ENCODE measurements around the gene SYTL1. TPM values are rescaled to one million over a fixed set of nuclear protein-coding genes. Genes with fewer than 3 reads are reported as not detected.

Gene SYTL1
- total and polyA plus RNA-seq, 9 of the 15 experiments (the other 6 are each of a cell fraction or from before 2014, with no cell fraction given), result 0.04 to 9.3 (median 1.7) TPM

DNA sequence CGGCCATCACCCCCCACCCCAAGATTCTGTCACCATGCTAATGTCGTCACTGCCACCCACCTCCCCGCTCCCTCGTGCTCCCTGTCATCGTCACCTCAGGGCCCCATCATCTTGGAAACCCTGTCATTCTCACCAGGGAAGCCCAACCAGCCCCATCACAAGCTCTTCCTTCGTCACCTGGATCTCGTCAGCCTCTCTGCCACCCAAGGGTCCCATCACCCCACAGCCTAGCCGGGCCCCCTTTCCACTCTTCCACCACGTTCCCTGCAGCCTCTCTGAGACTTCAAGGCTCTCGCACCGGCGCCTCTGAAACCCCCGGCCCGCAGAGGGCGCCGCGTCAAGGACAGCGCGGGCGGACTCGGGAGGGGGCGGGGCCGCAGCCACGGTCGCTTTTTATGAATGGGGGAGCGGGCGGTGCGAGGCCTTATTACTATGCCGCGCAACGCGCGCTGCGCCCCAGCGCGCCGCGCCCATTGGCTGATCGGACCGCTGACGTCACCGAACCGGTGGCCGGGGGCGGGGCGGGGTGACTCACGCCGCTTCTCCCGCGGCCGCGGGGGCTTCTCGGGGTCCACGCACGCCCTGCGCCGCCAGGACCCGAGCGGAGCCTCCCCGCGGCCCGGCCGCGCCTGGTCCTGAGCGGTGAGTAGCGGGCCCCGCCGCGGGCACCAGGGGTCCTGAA is 50.4 kb downstream of the SYTL1 start, which contains the start of gene GPR3 (continued):
- TF ChIP-seq, protein P1, sequence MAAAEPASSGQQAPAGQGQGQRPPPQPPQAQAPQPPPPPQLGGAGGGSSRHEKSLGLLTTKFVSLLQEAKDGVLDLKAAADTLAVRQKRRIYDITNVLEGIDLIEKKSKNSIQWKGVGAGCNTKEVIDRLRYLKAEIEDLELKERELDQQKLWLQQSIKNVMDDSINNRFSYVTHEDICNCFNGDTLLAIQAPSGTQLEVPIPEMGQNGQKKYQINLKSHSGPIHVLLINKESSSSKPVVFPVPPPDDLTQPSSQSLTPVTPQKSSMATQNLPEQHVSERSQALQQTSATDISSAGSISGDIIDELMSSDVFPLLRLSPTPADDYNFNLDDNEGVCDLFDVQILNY (CRISPR knock-in tag; IDR thresholded peaks at IDR 0.05), result no peak
- TF ChIP-seq HNRNPLL (IDR thresholded peaks at IDR 0.05; ENCODE audit: low read depth, low read length, poor library complexity, severe bottlenecking) (peak; percentile 87), SIRT6 (IDR thresholded peaks at IDR 0.05; ENCODE audit: low read depth, low read length) (no peak), EP300 (IDR thresholded peaks at IDR 0.05; ENCODE audit: low read length) (peak; percentile 54; the same call in 1 of the 2 replicates), ZNF324 (CRISPR knock-in tag; IDR thresholded peaks at IDR 0.05) (no peak), MECOM (CRISPR knock-in tag; IDR thresholded peaks at IDR 0.05) (no peak), ZNF384 (IDR thresholded peaks at IDR 0.05; ENCODE audit: low read depth, low read length) (0 out of 2 replicates have a peak, but pooled peaks have one; percentile 28), FIP1L1 (IDR thresholded peaks at IDR 0.05; ENCODE audit: low read depth, low read length, poor library complexity, severe bottlenecking) (peak; percentile 57), GTF2E2 (tag; IDR thresholded peaks at IDR 0.05) (no peak), CBFB (CRISPR knock-in tag; IDR thresholded peaks at IDR 0.05) (no peak)
- TF ChIP-seq, protein P2, sequence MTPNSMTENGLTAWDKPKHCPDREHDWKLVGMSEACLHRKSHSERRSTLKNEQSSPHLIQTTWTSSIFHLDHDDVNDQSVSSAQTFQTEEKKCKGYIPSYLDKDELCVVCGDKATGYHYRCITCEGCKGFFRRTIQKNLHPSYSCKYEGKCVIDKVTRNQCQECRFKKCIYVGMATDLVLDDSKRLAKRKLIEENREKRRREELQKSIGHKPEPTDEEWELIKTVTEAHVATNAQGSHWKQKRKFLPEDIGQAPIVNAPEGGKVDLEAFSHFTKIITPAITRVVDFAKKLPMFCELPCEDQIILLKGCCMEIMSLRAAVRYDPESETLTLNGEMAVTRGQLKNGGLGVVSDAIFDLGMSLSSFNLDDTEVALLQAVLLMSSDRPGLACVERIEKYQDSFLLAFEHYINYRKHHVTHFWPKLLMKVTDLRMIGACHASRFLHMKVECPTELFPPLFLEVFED (CRISPR knock-in tag; conservative IDR thresholded peaks at IDR 0.05), result peak; percentile 85
- TF ChIP-seq, protein P3, sequence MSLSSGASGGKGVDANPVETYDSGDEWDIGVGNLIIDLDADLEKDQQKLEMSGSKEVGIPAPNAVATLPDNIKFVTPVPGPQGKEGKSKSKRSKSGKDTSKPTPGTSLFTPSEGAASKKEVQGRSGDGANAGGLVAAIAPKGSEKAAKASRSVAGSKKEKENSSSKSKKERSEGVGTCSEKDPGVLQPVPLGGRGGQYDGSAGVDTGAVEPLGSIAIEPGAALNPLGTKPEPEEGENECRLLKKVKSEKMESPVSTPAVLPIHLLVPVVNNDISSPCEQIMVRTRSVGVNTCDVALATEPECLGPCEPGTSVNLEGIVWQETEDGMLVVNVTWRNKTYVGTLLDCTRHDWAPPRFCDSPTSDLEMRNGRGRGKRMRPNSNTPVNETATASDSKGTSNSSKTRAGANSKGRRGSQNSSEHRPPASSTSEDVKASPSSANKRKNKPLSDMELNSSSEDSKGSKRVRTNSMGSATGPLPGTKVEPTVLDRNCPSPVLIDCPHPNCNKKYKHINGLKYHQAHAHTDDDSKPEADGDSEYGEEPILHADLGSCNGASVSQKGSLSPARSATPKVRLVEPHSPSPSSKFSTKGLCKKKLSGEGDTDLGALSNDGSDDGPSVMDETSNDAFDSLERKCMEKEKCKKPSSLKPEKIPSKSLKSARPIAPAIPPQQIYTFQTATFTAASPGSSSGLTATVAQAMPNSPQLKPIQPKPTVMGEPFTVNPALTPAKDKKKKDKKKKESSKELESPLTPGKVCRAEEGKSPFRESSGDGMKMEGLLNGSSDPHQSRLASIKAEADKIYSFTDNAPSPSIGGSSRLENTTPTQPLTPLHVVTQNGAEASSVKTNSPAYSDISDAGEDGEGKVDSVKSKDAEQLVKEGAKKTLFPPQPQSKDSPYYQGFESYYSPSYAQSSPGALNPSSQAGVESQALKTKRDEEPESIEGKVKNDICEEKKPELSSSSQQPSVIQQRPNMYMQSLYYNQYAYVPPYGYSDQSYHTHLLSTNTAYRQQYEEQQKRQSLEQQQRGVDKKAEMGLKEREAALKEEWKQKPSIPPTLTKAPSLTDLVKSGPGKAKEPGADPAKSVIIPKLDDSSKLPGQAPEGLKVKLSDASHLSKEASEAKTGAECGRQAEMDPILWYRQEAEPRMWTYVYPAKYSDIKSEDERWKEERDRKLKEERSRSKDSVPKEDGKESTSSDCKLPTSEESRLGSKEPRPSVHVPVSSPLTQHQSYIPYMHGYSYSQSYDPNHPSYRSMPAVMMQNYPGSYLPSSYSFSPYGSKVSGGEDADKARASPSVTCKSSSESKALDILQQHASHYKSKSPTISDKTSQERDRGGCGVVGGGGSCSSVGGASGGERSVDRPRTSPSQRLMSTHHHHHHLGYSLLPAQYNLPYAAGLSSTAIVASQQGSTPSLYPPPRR (CRISPR knock-in tag; IDR thresholded peaks at IDR 0.05; ENCODE audit: borderline replicate concordance), result no peak
- TF ChIP-seq, protein P4, sequence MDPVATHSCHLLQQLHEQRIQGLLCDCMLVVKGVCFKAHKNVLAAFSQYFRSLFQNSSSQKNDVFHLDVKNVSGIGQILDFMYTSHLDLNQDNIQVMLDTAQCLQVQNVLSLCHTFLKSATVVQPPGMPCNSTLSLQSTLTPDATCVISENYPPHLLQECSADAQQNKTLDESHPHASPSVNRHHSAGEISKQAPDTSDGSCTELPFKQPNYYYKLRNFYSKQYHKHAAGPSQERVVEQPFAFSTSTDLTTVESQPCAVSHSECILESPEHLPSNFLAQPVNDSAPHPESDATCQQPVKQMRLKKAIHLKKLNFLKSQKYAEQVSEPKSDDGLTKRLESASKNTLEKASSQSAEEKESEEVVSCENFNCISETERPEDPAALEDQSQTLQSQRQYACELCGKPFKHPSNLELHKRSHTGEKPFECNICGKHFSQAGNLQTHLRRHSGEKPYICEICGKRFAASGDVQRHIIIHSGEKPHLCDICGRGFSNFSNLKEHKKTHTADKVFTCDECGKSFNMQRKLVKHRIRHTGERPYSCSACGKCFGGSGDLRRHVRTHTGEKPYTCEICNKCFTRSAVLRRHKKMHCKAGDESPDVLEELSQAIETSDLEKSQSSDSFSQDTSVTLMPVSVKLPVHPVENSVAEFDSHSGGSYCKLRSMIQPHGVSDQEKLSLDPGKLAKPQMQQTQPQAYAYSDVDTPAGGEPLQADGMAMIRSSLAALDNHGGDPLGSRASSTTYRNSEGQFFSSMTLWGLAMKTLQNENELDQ (CRISPR knock-in tag; IDR thresholded peaks at IDR 0.05; ENCODE audit: borderline replicate concordance), result no peak
- TF ChIP-seq, protein P5, sequence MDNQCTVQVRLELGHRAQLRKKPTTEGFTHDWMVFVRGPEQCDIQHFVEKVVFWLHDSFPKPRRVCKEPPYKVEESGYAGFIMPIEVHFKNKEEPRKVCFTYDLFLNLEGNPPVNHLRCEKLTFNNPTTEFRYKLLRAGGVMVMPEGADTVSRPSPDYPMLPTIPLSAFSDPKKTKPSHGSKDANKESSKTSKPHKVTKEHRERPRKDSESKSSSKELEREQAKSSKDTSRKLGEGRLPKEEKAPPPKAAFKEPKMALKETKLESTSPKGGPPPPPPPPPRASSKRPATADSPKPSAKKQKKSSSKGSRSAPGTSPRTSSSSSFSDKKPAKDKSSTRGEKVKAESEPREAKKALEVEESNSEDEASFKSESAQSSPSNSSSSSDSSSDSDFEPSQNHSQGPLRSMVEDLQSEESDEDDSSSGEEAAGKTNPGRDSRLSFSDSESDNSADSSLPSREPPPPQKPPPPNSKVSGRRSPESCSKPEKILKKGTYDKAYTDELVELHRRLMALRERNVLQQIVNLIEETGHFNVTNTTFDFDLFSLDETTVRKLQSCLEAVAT (IDR thresholded peaks at IDR 0.05), result peak; percentile 41 to 80; a peak in 2 of 4 replicates

All from K562 (cell line).